Measurements from ENCODE around the gene PIK3R4.
A peak's percentile ranks its signal among the peaks of the same experiment; 100 is the strongest.

The PIK3R4 gene

DNA sequence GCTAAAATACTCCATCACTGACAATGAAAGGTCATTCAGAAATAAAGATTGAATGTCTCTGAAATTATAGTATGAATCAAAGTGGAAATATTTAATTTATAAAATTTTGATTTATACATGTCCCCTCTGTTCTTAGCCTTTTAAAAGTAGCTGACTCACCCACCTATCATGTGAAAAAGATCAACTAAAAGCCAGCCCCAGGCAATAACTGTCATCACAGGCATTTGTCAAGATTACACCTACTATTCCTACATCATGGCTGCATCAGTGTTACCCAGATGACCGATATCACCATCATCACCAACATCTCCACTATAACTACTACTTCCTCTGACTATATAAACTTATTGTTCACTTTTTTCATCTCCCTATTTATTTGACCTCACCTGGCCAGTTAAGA is 14.3 kb upstream of the PIK3R4 start:
- no peak for DNase-seq (ENCODE audit: low read depth)
- TF ChIP-seq, protein P1, sequence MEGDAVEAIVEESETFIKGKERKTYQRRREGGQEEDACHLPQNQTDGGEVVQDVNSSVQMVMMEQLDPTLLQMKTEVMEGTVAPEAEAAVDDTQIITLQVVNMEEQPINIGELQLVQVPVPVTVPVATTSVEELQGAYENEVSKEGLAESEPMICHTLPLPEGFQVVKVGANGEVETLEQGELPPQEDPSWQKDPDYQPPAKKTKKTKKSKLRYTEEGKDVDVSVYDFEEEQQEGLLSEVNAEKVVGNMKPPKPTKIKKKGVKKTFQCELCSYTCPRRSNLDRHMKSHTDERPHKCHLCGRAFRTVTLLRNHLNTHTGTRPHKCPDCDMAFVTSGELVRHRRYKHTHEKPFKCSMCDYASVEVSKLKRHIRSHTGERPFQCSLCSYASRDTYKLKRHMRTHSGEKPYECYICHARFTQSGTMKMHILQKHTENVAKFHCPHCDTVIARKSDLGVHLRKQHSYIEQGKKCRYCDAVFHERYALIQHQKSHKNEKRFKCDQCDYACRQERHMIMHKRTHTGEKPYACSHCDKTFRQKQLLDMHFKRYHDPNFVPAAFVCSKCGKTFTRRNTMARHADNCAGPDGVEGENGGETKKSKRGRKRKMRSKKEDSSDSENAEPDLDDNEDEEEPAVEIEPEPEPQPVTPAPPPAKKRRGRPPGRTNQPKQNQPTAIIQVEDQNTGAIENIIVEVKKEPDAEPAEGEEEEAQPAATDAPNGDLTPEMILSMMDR (IDR thresholded peaks at IDR 0.05; ENCODE audit: insufficient read depth, low read depth, low read length, missing control alignments), result no peak
- H3K4me3 ChIP-seq (ENCODE audit: low read depth, low read length), result no peak overlapping the region

DNA sequence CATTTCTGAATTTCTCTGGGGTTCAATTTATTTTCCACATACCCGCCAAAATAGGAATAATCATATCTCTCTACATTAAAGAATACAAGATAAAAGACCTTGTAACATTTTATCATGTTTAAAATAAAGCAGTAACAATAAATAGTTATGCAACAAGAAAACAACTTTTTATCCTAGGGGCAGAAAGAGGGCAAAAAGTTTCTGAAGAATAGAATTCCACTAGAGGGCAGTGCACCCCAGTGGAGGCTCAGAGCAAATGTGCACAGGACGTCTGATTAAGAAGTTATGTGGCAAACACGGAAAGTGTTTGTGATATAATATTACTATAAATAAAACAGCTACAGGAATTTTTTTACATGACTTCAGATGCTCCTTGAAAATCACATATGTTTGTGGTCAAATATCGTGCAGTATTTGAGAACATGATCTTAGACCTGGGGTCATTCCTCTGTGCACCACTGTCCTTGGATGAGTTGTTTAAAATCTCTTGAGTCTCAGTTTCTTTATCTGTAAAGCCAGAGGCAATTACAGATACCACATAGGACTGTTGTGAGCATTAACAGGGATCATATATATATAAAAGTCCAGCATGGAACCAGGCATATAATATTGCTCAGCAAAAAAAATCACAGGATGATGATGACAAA is 13.2 kb upstream of the PIK3R4 start:
- TF ChIP-seq, protein P1 (IDR thresholded peaks at IDR 0.05; ENCODE audit: insufficient read depth, low read depth, low read length, missing control alignments), result peak; percentile 74
- H3K4me3 ChIP-seq (ENCODE audit: low read depth, low read length), result no peak overlapping the region
- DNase-seq (ENCODE audit: low read depth), result peak; percentile 78

DNA sequence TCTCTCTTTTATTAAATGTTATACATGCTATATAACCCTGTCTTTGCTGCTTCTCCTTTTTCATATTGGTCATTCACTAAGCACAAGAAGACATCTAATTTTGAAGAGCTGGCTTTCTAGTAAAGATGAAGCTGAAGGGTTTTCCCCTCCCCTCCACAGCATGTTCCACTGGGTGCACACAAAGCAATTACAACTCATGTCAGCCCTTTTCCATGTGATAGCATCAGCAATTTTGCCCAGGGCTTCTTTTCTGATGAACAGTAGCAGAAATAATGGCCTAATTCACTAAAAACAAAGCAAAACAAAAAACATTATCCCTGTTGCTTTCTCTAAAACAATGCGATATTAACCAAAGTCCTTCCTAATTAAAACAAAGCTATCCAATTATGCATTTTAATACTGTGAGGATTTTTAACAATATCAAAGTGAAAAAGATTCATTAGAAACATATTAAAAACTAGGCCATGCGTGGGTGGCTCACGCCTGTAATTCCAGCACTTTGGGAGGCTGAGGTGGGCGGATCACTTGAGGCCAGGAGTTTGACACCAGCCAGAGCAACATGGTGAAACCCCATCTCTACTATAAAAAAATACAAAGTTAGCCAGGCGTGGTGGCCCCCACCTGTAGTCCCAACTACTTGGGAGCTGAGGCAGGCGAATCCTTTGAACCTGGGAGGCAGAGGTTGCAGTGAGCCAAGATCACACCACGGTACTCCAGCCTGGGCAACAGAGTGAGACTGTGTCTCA is 12.2 kb upstream of the PIK3R4 start:
- DNase-seq (ENCODE audit: low read depth), result peak; percentile 8
- no peak overlapping the region for H3K4me3 ChIP-seq (ENCODE audit: low read depth, low read length)
- TF ChIP-seq, protein P1 (IDR thresholded peaks at IDR 0.05; ENCODE audit: insufficient read depth, low read depth, low read length, missing control alignments), result no peak

DNA sequence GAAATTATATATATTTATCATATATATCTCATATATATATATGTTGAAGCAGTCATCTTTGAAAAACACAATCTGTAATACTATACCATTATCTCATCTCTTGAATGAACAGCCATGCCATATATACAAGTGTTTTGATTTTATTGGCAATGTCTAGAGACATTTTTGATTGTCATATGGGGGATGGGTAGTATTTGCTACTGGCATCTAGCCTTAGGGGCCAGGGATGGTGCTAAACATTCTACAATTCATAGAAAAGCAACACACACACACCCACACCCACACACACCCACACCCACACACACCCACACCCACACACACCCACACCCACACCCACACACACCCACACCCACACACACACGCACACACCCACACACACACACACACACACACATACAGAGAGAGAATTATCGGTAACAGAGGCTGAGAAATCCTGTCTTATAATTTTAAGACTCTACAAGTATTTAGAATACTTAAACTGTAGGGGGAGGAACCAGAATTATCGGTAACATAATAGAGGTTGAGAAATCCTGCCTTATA is 11.1 kb upstream of the PIK3R4 start:
- H3K4me3 ChIP-seq (ENCODE audit: low read depth, low read length), result no peak overlapping the region
- TF ChIP-seq, protein P1 (IDR thresholded peaks at IDR 0.05; ENCODE audit: insufficient read depth, low read depth, low read length, missing control alignments), result no peak
- no peak for DNase-seq (ENCODE audit: low read depth)

DNA sequence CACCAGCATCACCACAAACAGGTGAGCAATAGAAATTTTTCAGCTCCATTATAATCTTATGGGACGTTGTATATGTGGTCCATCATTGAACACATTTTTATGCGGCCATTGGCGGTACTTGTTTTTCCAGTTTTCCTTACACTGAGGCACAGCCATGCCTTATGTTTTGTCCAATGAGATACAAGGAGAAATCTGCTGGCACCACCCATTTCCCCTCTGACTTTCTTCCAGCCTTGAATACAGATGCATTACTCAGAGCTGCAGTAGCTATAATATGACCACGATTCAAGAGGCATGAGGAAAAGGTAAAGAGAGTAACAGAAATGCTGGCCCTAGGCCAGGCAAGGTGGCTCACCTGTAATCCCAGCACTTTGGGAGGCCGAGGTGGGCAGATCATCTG is 9.0 kb upstream of the PIK3R4 start:
- TF ChIP-seq, protein P1 (IDR thresholded peaks at IDR 0.05; ENCODE audit: insufficient read depth, low read depth, low read length, missing control alignments), result no peak
- no peak overlapping the region for H3K4me3 ChIP-seq (ENCODE audit: low read depth, low read length)
- no peak for DNase-seq (ENCODE audit: low read depth)

DNA sequence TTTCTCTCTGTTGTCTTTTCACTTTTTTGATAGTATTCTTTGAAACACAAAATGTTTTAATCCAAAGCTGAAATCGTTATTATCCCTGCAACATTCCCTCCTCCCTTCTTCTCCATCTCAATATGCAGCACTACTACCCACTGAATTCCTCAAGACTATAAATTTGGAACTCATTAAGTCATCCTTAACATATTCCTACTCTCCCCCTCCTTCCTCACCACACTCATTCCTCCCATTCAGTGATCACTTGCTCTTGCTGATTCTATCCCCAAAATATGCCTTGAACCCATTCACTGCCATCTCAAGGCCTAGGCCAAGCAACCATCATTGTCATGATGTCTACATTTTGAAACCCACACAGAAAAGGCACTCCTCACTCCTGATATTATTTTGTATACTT is 2.4 kb upstream of the PIK3R4 start:
- DNase-seq (ENCODE audit: low read depth), result no peak
- no peak overlapping the region for H3K4me3 ChIP-seq (ENCODE audit: low read depth, low read length)

More for the DNA sequence above, 2.4 kb upstream of the PIK3R4 start:
- TF ChIP-seq, protein P1 (IDR thresholded peaks at IDR 0.05; ENCODE audit: insufficient read depth, low read depth, low read length, missing control alignments), result no peak
